ENCODE measurements around the gene SLC16A3.

SLC16A3 gene

GRCh38 chr17:82273327-82274133 lies 44.7 kb downstream of the SLC16A3 start, which contains the start of gene CSNK1D:
Gene CSNK1D, minus strand, starts transcription at chr17:82273700. Its CDS starts 319 bp downstream, at chr17:82273381.
- Histone ChIP-seq H4K20me1 (peaks cover 42% of the 10 kb centered on the region), H3K9ac (peak within 1 kb of the TSS; percentile 91), H3K4me3 (peak within 1 kb of the TSS; percentile 75), H3K36me3 (peaks cover 38% of the 10 kb centered on the region), H3K4me1 (peaks cover 58% of the 10 kb centered on the region), H3K4me2 (peak within 1 kb of the TSS; percentile 96), H3K27me3 (no peaks in the 10 kb centered on the region), H3K27ac (peak within 1 kb of the TSS; percentile 98), H3K9me3 (no peaks in the 10 kb centered on the region)
- no peak for TF ChIP-seq Cebpa-rat (IDR thresholded peaks at IDR 0.05)

- H3K4me2 ChIP-seq, result peak overlapping the region; percentile 96
- H3K9ac ChIP-seq, result peak overlapping the region; percentile 91
- peak overlapping the region; percentile 98; the same call in 1 of the 2 replicates for H3K27ac ChIP-seq
- peaks cover 30% of the 10 kb centered on the region for H3K36me3 ChIP-seq
- peaks cover 58% of the 10 kb centered on the region for H3K4me1 ChIP-seq
- H4K20me1 ChIP-seq, result peaks cover 33% of the 10 kb centered on the region
- H3K4me3 ChIP-seq, result peak overlapping the region; percentile 75
- no peak for TF ChIP-seq Cebpa-rat (IDR thresholded peaks at IDR 0.05)
- no peaks in the 10 kb centered on the region for H3K9me3 ChIP-seq
- no peaks in the 10 kb centered on the region for H3K27me3 ChIP-seq
Observed at GRCh38 chr17:82274134-82275020, 45.5 kb downstream of the SLC16A3 start.

GRCh38 chr17:82275326-82275725 lies 46.5 kb downstream of the SLC16A3 start:
- Histone ChIP-seq H3K9ac (0 out of 2 replicates have a peak overlapping the region, but pooled peaks have one; percentile 91), H3K4me1 (peaks cover 51% of the 10 kb centered on the region), H3K4me3 (no peak overlapping the region), H3K27me3 (no peaks in the 10 kb centered on the region), H4K20me1 (peaks cover 24% of the 10 kb centered on the region), H3K9me3 (no peaks in the 10 kb centered on the region), H3K36me3 (peaks cover 20% of the 10 kb centered on the region), H3K27ac (no peak overlapping the region), H3K4me2 (no peak overlapping the region)
- TF ChIP-seq Cebpa-rat (IDR thresholded peaks at IDR 0.05), result no peak

GRCh38 chr17:82276938-82277337 lies 48.1 kb downstream of the SLC16A3 start:
- H3K27ac ChIP-seq, result no peak overlapping the region
- H3K4me1 ChIP-seq, result peaks cover 45% of the 10 kb centered on the region
- H3K9me3 ChIP-seq, result no peaks in the 10 kb centered on the region
- H3K9ac ChIP-seq, result 0 out of 2 replicates have a peak overlapping the region, but pooled peaks have one; percentile 19
- no peak for TF ChIP-seq Cebpa-rat (IDR thresholded peaks at IDR 0.05)
- H3K36me3 ChIP-seq, result peaks cover 4% of the 10 kb centered on the region
- no peak overlapping the region for H3K4me3 ChIP-seq
- no peak overlapping the region for H3K4me2 ChIP-seq
- no peaks in the 10 kb centered on the region for H3K27me3 ChIP-seq
- H4K20me1 ChIP-seq, result peaks cover 8% of the 10 kb centered on the region

GRCh38 chr17:82277851-82278250 lies 49.0 kb downstream of the SLC16A3 start:
- H3K27ac ChIP-seq, result no peak overlapping the region
- H3K9ac ChIP-seq, result no peak overlapping the region

GRCh38 chr17:82278308-82278707 lies 49.5 kb downstream of the SLC16A3 start:
- peaks cover 43% of the 10 kb centered on the region for H3K4me1 ChIP-seq
- no peaks in the 10 kb centered on the region for H3K36me3 ChIP-seq
- H3K27ac ChIP-seq, result no peak overlapping the region
- H3K4me2 ChIP-seq, result peak overlapping the region; percentile 33; the same call in 1 of the 2 replicates
- H3K9ac ChIP-seq, result no peak overlapping the region
- H3K9me3 ChIP-seq, result no peaks in the 10 kb centered on the region
- H3K4me3 ChIP-seq, result no peak overlapping the region
- no peaks in the 10 kb centered on the region for H4K20me1 ChIP-seq
- no peak for TF ChIP-seq Cebpa-rat (IDR thresholded peaks at IDR 0.05)
- no peaks in the 10 kb centered on the region for H3K27me3 ChIP-seq

More at GRCh38 chr17:82277851-82278250, 49.0 kb downstream of the SLC16A3 start:
- no peak for TF ChIP-seq Cebpa-rat (IDR thresholded peaks at IDR 0.05)
- no peak overlapping the region for H3K4me2 ChIP-seq
- no peaks in the 10 kb centered on the region for H3K9me3 ChIP-seq
- no peaks in the 10 kb centered on the region for H3K36me3 ChIP-seq
- H3K4me3 ChIP-seq, result no peak overlapping the region
- H3K27me3 ChIP-seq, result no peaks in the 10 kb centered on the region
- no peaks in the 10 kb centered on the region for H4K20me1 ChIP-seq
- peaks cover 39% of the 10 kb centered on the region for H3K4me1 ChIP-seq

- Histone ChIP-seq H3K9ac (no peak overlapping the region), H3K36me3 (no peaks in the 10 kb centered on the region), H3K4me2 (peak overlapping the region; percentile 33), H3K27ac (no peak overlapping the region), H4K20me1 (no peaks in the 10 kb centered on the region), H3K9me3 (no peaks in the 10 kb centered on the region), H3K4me1 (peaks cover 42% of the 10 kb centered on the region), H3K4me3 (no peak overlapping the region), H3K27me3 (no peaks in the 10 kb centered on the region)
- TF ChIP-seq Cebpa-rat (IDR thresholded peaks at IDR 0.05), result no peak
Observed at GRCh38 chr17:82278786-82279391, 50.0 kb downstream of the SLC16A3 start.

- TF ChIP-seq Cebpa-rat (IDR thresholded peaks at IDR 0.05), result no peak
- Histone ChIP-seq H3K4me2 (no peak overlapping the region; the same call in 1 of the 2 replicates), H3K27me3 (no peaks in the 10 kb centered on the region), H3K4me3 (no peak overlapping the region), H3K9ac (no peak overlapping the region), H3K4me1 (peaks cover 28% of the 10 kb centered on the region), H3K36me3 (no peaks in the 10 kb centered on the region), H3K9me3 (no peaks in the 10 kb centered on the region), H4K20me1 (no peaks in the 10 kb centered on the region), H3K27ac (no peak overlapping the region)
Observed at GRCh38 chr17:82280537-82280936, 51.7 kb downstream of the SLC16A3 start.

GRCh38 chr17:82281076-82281475 lies 52.2 kb downstream of the SLC16A3 start:
- H3K4me2 ChIP-seq, result peak overlapping the region; percentile 26; the same call in 1 of the 2 replicates
- no peak for TF ChIP-seq Cebpa-rat (IDR thresholded peaks at IDR 0.05)
- no peak overlapping the region for H3K4me3 ChIP-seq
- H3K27ac ChIP-seq, result no peak overlapping the region
- H3K36me3 ChIP-seq, result no peaks in the 10 kb centered on the region
- no peaks in the 10 kb centered on the region for H4K20me1 ChIP-seq
- no peaks in the 10 kb centered on the region for H3K9me3 ChIP-seq
- no peak overlapping the region for H3K9ac ChIP-seq
- H3K27me3 ChIP-seq, result no peaks in the 10 kb centered on the region
- H3K4me1 ChIP-seq, result peaks cover 28% of the 10 kb centered on the region

Data from BLaER1 (cell line).